Measurements from ENCODE around the gene ZNF407. TPM values are rescaled to one million over a fixed set of nuclear protein-coding genes. Genes with fewer than 3 reads are reported as not detected.
"Not testable (repeated sequence)": the region's sequence is repeated elsewhere in the genome, so short reads cannot be mapped to it uniquely, and the experiment has no call there.

The ZNF407 gene
- total and polyA plus RNA-seq, 4 donors, result 1.3 to 21.1 (median 9.5) TPM

- Histone ChIP-seq H3K27ac (ENCODE audit: low read depth in 1 of 2, low read length in 2 of 2) (no peak overlapping the region), H3K4me1 (ENCODE audit: control insufficient read depth in 1 of 2, insufficient read depth in 2 of 2, low read length in 2 of 2) (no peaks in the 10 kb centered on the region), H3K9me3 (ENCODE audit: control insufficient read depth, low read length) (no peaks in the 10 kb centered on the region), H3K27me3 (ENCODE audit: control insufficient read depth in 1 of 2, insufficient read depth in 2 of 2, low read length in 1 of 2) (no peaks in the 10 kb centered on the region), H3K36me3 (ENCODE audit: control insufficient read depth in 1 of 2, insufficient read depth in 2 of 2, low read length in 1 of 2) (no peaks in the 10 kb centered on the region), H3K4me3 (ENCODE audit: low read length in 2 of 2) (no peak overlapping the region)
- 76 to 81% methylated on average over 4 of the region's 4 CpGs for WGBS, 2 donors
- ATAC-seq (ENCODE audit: low FRiP score) (no peak), DNase-seq (no peak)
- intact Hi-C loops (cut with DNase I), result no loop called here
Measured at GRCh38 chr18:74562131-74562730, 35.4 kb upstream of the ZNF407 start.

- no peak overlapping the region for H3K4me3 ChIP-seq (ENCODE audit: low read length in 2 of 2)
- no peaks in the 10 kb centered on the region for H3K9me3 ChIP-seq (ENCODE audit: control insufficient read depth, low read length)
- intact Hi-C loops (cut with DNase I), result no loop called here
- 67 to 88% methylated on average over 4 of the region's 4 CpGs for WGBS, 2 donors
- H3K27ac ChIP-seq (ENCODE audit: low read depth in 1 of 2, low read length in 2 of 2), result no peak overlapping the region
- no peaks in the 10 kb centered on the region for H3K36me3 ChIP-seq (ENCODE audit: control insufficient read depth in 1 of 2, insufficient read depth in 2 of 2, low read length in 1 of 2)
- ATAC-seq (ENCODE audit: low FRiP score) (no peak), DNase-seq (no peak)
- no peaks in the 10 kb centered on the region for H3K27me3 ChIP-seq (ENCODE audit: control insufficient read depth in 1 of 2, insufficient read depth in 2 of 2, low read length in 1 of 2)
- no peaks in the 10 kb centered on the region for H3K4me1 ChIP-seq (ENCODE audit: control insufficient read depth in 1 of 2, insufficient read depth in 2 of 2, low read length in 2 of 2)
Measured at GRCh38 chr18:74562775-74563174, 34.9 kb upstream of the ZNF407 start.

GRCh38 chr18:74563999-74564398, 33.7 kb upstream of the ZNF407 start:
- Histone ChIP-seq H3K36me3 (ENCODE audit: control insufficient read depth in 1 of 2, insufficient read depth in 2 of 2, low read length in 1 of 2) (no peaks in the 10 kb centered on the region), H3K9me3 (ENCODE audit: control insufficient read depth, low read length) (no peaks in the 10 kb centered on the region), H3K27ac (ENCODE audit: low read depth in 1 of 2, low read length in 2 of 2) (no peak overlapping the region), H3K27me3 (ENCODE audit: control insufficient read depth in 1 of 2, insufficient read depth in 2 of 2, low read length in 1 of 2) (no peaks in the 10 kb centered on the region), H3K4me1 (ENCODE audit: control insufficient read depth in 1 of 2, insufficient read depth in 2 of 2, low read length in 2 of 2) (no peaks in the 10 kb centered on the region), H3K4me3 (ENCODE audit: low read length in 2 of 2) (no peak overlapping the region)
- ATAC-seq (ENCODE audit: low FRiP score) (no peak), DNase-seq (no peak)
- intact Hi-C loops (cut with DNase I), result no loop called here
- WGBS, 2 donors, result 71 to 78% methylated on average over 3 of the region's 3 CpGs

GRCh38 chr18:74565164-74565563, 32.5 kb upstream of the ZNF407 start:
- H3K36me3 ChIP-seq (ENCODE audit: control insufficient read depth in 1 of 2, insufficient read depth in 2 of 2, low read length in 1 of 2); H3K27me3 ChIP-seq (ENCODE audit: control insufficient read depth in 1 of 2, insufficient read depth in 2 of 2, low read length in 1 of 2); ATAC-seq (ENCODE audit: low FRiP score); DNase-seq; H3K9me3 ChIP-seq (ENCODE audit: control insufficient read depth, low read length); H3K27ac ChIP-seq (ENCODE audit: low read depth in 1 of 2, low read length in 2 of 2); intact Hi-C loops (cut with DNase I); H3K4me3 ChIP-seq (ENCODE audit: low read length in 2 of 2); H3K4me1 ChIP-seq (ENCODE audit: control insufficient read depth in 1 of 2, insufficient read depth in 2 of 2, low read length in 2 of 2): not testable (repeated sequence)
- 90 to 93% methylated on average over 1 of the region's 1 CpG for WGBS, 2 donors

- ATAC-seq (ENCODE audit: low FRiP score); intact Hi-C loops (cut with DNase I); H3K4me3 ChIP-seq (ENCODE audit: low read length in 2 of 2); H3K4me1 ChIP-seq (ENCODE audit: control insufficient read depth in 1 of 2, insufficient read depth in 2 of 2, low read length in 2 of 2); H3K27ac ChIP-seq (ENCODE audit: low read depth in 1 of 2, low read length in 2 of 2); H3K9me3 ChIP-seq (ENCODE audit: control insufficient read depth, low read length); DNase-seq; H3K36me3 ChIP-seq (ENCODE audit: control insufficient read depth in 1 of 2, insufficient read depth in 2 of 2, low read length in 1 of 2); H3K27me3 ChIP-seq (ENCODE audit: control insufficient read depth in 1 of 2, insufficient read depth in 2 of 2, low read length in 1 of 2): not testable (repeated sequence)
- WGBS, 2 donors, result 65 to 76% methylated on average over 3 of the region's 3 CpGs
Measured at GRCh38 chr18:74565993-74566392, 31.7 kb upstream of the ZNF407 start.

GRCh38 chr18:74567822-74568221, 29.8 kb upstream of the ZNF407 start:
- no peak overlapping the region for H3K4me3 ChIP-seq (ENCODE audit: low read length in 2 of 2)
- WGBS, 2 donors, result 60 to 68% methylated on average over 7 of the region's 7 CpGs

GRCh38 chr18:74569401-74569800, 28.3 kb upstream of the ZNF407 start:
- no peak overlapping the region for H3K4me3 ChIP-seq (ENCODE audit: low read length in 2 of 2)
- DNase-seq, result no peak
- ATAC-seq (ENCODE audit: low FRiP score), result no peak
- no peaks in the 10 kb centered on the region for H3K27me3 ChIP-seq (ENCODE audit: control insufficient read depth in 1 of 2, insufficient read depth in 2 of 2, low read length in 1 of 2)
- WGBS, 2 donors, result 65 to 75% methylated on average over 4 of the region's 4 CpGs
- no peak overlapping the region for H3K27ac ChIP-seq (ENCODE audit: low read depth in 1 of 2, low read length in 2 of 2)
- H3K9me3 ChIP-seq (ENCODE audit: control insufficient read depth, low read length), result no peaks in the 10 kb centered on the region
- intact Hi-C loops (cut with DNase I), result no loop called here
- no peaks in the 10 kb centered on the region for H3K36me3 ChIP-seq (ENCODE audit: control insufficient read depth in 1 of 2, insufficient read depth in 2 of 2, low read length in 1 of 2)
- no peaks in the 10 kb centered on the region for H3K4me1 ChIP-seq (ENCODE audit: control insufficient read depth in 1 of 2, insufficient read depth in 2 of 2, low read length in 2 of 2)

More at GRCh38 chr18:74567822-74568221, 29.8 kb upstream of the ZNF407 start:
- Histone ChIP-seq H3K36me3 (ENCODE audit: control insufficient read depth in 1 of 2, insufficient read depth in 2 of 2, low read length in 1 of 2) (no peaks in the 10 kb centered on the region), H3K27me3 (ENCODE audit: control insufficient read depth in 1 of 2, insufficient read depth in 2 of 2, low read length in 1 of 2) (no peaks in the 10 kb centered on the region), H3K27ac (ENCODE audit: low read depth in 1 of 2, low read length in 2 of 2) (no peak overlapping the region), H3K4me1 (ENCODE audit: control insufficient read depth in 1 of 2, insufficient read depth in 2 of 2, low read length in 2 of 2) (no peaks in the 10 kb centered on the region), H3K9me3 (ENCODE audit: control insufficient read depth, low read length) (no peaks in the 10 kb centered on the region)
- intact Hi-C loops (cut with DNase I), result no loop called here
- DNase-seq (no peak), ATAC-seq (ENCODE audit: low FRiP score) (no peak)

- Histone ChIP-seq H3K27ac (ENCODE audit: low read depth in 1 of 2, low read length in 2 of 2) (no peak overlapping the region), H3K9me3 (ENCODE audit: control insufficient read depth, low read length) (no peaks in the 10 kb centered on the region), H3K27me3 (ENCODE audit: control insufficient read depth in 1 of 2, insufficient read depth in 2 of 2, low read length in 1 of 2) (no peaks in the 10 kb centered on the region), H3K4me3 (ENCODE audit: low read length in 2 of 2) (no peak overlapping the region), H3K4me1 (ENCODE audit: control insufficient read depth in 1 of 2, insufficient read depth in 2 of 2, low read length in 2 of 2) (no peaks in the 10 kb centered on the region), H3K36me3 (ENCODE audit: control insufficient read depth in 1 of 2, insufficient read depth in 2 of 2, low read length in 1 of 2) (no peaks in the 10 kb centered on the region)
- ATAC-seq (ENCODE audit: low FRiP score) (no peak), DNase-seq (no peak)
- intact Hi-C loops (cut with DNase I), result no loop called here
- WGBS, 2 donors, result 56 to 65% methylated on average over 4 of the region's 4 CpGs
Measured at GRCh38 chr18:74570266-74570665, 27.4 kb upstream of the ZNF407 start.

GRCh38 chr18:74571895-74572680, 25.6 kb upstream of the ZNF407 start:
- ATAC-seq (ENCODE audit: low FRiP score) (no peak), DNase-seq (no peak)
- Histone ChIP-seq H3K36me3 (ENCODE audit: control insufficient read depth in 1 of 2, insufficient read depth in 2 of 2, low read length in 1 of 2) (no peaks in the 10 kb centered on the region), H3K27ac (ENCODE audit: low read depth in 1 of 2, low read length in 2 of 2) (no peak overlapping the region), H3K27me3 (ENCODE audit: control insufficient read depth in 1 of 2, insufficient read depth in 2 of 2, low read length in 1 of 2) (no peaks in the 10 kb centered on the region), H3K4me3 (ENCODE audit: low read length in 2 of 2) (no peak overlapping the region), H3K9me3 (ENCODE audit: control insufficient read depth, low read length) (no peaks in the 10 kb centered on the region), H3K4me1 (ENCODE audit: control insufficient read depth in 1 of 2, insufficient read depth in 2 of 2, low read length in 2 of 2) (no peaks in the 10 kb centered on the region)
- WGBS, 2 donors, result 50 to 64% methylated on average over 12 of the region's 12 CpGs
- intact Hi-C loops (cut with DNase I), result no loop called here

Measured in aorta (tissue), 5 donors.